ENCODE data around the gene SLC22A9.

The SLC22A9 gene

DNA sequence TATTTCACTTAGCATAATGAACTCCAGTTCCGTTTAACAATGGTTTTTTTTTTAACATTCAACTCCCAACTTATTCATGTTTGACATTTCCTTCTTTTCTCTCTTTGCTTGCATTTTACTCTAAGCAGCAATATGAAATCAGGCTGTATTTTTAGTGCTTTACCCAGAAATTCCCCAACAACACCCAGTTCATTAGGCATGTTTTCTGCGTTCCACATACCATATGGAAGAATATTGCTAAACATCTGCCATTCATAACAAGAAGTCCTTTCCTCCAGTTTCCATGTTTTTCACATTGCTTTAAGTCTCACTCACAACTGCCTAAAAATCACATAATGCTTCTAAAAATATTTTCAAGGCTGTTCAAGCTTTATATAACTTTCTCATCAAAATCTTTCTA, 75.5 kb downstream of the SLC22A9 start:
- DNase-seq: no peak

DNA sequence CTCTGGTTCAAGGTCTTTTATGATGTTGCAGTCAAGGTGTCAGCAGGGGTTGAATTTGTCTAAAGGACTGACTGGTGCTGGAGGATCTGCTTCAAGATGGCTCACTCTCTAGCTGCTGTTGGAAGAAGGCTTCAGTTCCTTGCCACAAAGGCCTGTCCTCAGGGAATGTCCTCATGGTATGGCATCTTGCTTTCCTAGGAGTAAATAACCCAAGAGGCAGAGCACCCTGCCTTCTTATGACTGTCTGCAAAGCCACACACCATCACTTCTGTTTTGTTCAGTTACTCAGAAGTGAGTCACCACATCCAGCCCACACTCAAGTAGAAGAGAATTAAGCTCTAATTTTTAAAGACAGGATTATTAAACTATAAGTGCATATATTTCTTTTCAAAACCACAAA, 76.1 kb downstream of the SLC22A9 start:
- no peak for DNase-seq

DNA sequence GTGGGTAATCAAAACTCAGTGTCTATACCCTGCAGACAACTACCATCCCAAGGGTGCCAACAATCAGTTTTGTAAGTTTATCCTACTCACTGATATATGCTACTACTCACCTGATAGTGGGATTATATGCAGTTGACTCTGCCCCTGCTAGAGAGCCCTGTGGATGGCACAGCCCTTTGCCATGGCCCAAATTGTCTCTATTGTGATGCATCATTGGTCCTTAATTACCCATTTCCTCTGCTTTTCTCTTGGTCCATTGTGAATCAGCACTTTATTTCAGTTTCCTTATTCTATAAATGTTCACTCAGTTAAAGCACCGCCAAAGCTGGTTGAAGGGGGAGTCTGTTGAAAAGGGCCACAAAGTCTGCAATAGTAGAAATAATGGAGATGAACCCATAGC, 79.1 kb downstream of the SLC22A9 start:
- no peak for DNase-seq

DNA sequence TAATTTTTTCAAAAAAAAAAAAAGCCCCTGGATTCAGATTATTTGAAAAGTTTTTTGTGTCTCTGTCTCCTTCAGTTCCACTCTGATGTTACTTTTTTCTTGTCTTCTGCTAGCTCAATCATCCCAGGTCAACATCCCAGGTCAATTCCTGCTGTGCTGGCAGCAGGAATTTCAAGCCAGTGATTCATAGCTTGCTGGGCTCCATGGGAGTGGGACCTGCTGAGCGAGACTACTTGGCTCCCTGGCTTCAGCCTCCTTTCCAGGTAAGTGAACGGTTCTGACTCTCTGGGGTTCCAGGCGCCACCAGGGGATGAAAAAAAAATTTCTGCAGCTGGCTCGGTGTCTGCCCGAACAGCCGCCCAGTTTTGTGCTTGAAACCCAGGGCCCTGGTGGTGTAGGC, 90.0 kb downstream of the SLC22A9 start:
- no peak for DNase-seq
